UCSD-AML1 (cell line): ENCODE measurements around the gene UROS.

Source experiments
- DNase-seq: peaks from one replicate; lab custom pipeline; 2025; ENCODE audit not compliant: unreplicated experiment; lab: John Stamatoyannopoulos, UW

The UROS gene

GRCh38 chr10:125822878-125823662 is at the start of gene UROS, which contains the start of gene BCCIP:
UROS (minus strand) TSS chr10:125823258; CDS start chr10:125816499, 6,759 bp downstream.
BCCIP (plus strand) TSS chr10:125823546; CDS start chr10:125823558, 12 bp downstream.
- DNase-seq, result peak; percentile 92

- no peak for DNase-seq
Measured at GRCh38 chr10:125871338-125871737, 48.3 kb upstream of the UROS start.

- DNase-seq, result no peak
Measured at GRCh38 chr10:125868372-125868975, 45.4 kb upstream of the UROS start.

GRCh38 chr10:125866421-125867029 is 43.5 kb upstream of the UROS start:
- DNase-seq, result no peak

GRCh38 chr10:125865120-125865519 is 42.1 kb upstream of the UROS start:
- no peak for DNase-seq

GRCh38 chr10:125859128-125859817 is 36.2 kb upstream of the UROS start:
- DNase-seq, result no peak

GRCh38 chr10:125857185-125857760 is 34.2 kb upstream of the UROS start:
- no peak for DNase-seq

- no peak for DNase-seq
Measured at GRCh38 chr10:125852487-125852886, 29.4 kb upstream of the UROS start.

- DNase-seq, result no peak
Measured at GRCh38 chr10:125850766-125851731, 28.0 kb upstream of the UROS start.

GRCh38 chr10:125849448-125849847 is 26.4 kb upstream of the UROS start:
- no peak for DNase-seq

GRCh38 chr10:125848857-125849256 is 25.8 kb upstream of the UROS start:
- no peak for DNase-seq

GRCh38 chr10:125848371-125848770 is 25.3 kb upstream of the UROS start:
- no peak for DNase-seq

GRCh38 chr10:125846894-125847293 is 23.8 kb upstream of the UROS start:
- DNase-seq, result no peak

- DNase-seq, result no peak
Measured at GRCh38 chr10:125845617-125846016, 22.6 kb upstream of the UROS start.

GRCh38 chr10:125844751-125845221 is 21.7 kb upstream of the UROS start:
- no peak for DNase-seq

GRCh38 chr10:125843603-125844329 is 20.7 kb upstream of the UROS start:
- no peak for DNase-seq

GRCh38 chr10:125840955-125841354 is 17.9 kb upstream of the UROS start:
- DNase-seq, result no peak

- DNase-seq, result no peak
Measured at GRCh38 chr10:125840406-125840805, 17.3 kb upstream of the UROS start.
